RWPE2 (cell line): Measurements from ENCODE around the gene NAT14.

Source experiments
- ATAC-seq: fragments of 200-7000 bp; cut with Tn5 transposase; 3 replicates; pipeline ENCODE4 v1.9.1; 2021; ENCODE audit warnings: low read depth
- DNase-seq: peaks from one replicate; pipeline ENCODE4 v3.0.0-alpha.2; 2020; ENCODE audit warnings: low spot score
- H3K27ac ChIP-seq: fragments of 450-650 bp; 2 replicates; pipeline ENCODE4 v1.5.1; 2017; ENCODE audit warnings: mild to moderate bottlenecking; ENCODE audit not compliant: poor library complexity, severe bottlenecking
- H3K27me3 ChIP-seq: fragments of 250-450 bp; sonication (Bioruptor Pico); 2 replicates; pipeline ENCODE4 v1.5.1; 2021; ENCODE audit warnings: mild to moderate bottlenecking, moderate library complexity; ENCODE audit not compliant: insufficient read depth, poor library complexity, severe bottlenecking
- H3K36me3 ChIP-seq: fragments of 250-450 bp; sonication (Bioruptor Pico); 2 replicates; pipeline ENCODE4 v1.5.1; 2020; ENCODE audit warnings: low read depth, mild to moderate bottlenecking, moderate library complexity
- H3K4me1 ChIP-seq: fragments of 250-450 bp; sonication (Bioruptor Pico); 2 replicates; pipeline ENCODE4 v1.5.1; 2021; ENCODE audit warnings: mild to moderate bottlenecking, moderate library complexity; ENCODE audit not compliant: insufficient read depth, poor library complexity, severe bottlenecking
- H3K4me3 ChIP-seq: fragments of 250-450 bp; sonication (Bioruptor Pico); 2 replicates; pipeline ENCODE4 v1.5.1; 2021; ENCODE audit warnings: mild to moderate bottlenecking, moderate library complexity; ENCODE audit not compliant: severe bottlenecking
- H3K9me3 ChIP-seq: fragments of 250-450 bp; sonication (Bioruptor Pico); 2 replicates; pipeline ENCODE4 v1.5.1; 2021; ENCODE audit warnings: mild to moderate bottlenecking, moderate library complexity; ENCODE audit not compliant: severe bottlenecking
- TF ChIP-seq, protein P1 (sequence below): fragments of 450-650 bp; IDR thresholded peaks from one replicate; pipeline ENCODE4 v1.5.1; 2017; ENCODE audit warnings: mild to moderate bottlenecking, moderate library complexity; ENCODE audit not compliant: poor library complexity, severe bottlenecking

The NAT14 gene

DNA sequence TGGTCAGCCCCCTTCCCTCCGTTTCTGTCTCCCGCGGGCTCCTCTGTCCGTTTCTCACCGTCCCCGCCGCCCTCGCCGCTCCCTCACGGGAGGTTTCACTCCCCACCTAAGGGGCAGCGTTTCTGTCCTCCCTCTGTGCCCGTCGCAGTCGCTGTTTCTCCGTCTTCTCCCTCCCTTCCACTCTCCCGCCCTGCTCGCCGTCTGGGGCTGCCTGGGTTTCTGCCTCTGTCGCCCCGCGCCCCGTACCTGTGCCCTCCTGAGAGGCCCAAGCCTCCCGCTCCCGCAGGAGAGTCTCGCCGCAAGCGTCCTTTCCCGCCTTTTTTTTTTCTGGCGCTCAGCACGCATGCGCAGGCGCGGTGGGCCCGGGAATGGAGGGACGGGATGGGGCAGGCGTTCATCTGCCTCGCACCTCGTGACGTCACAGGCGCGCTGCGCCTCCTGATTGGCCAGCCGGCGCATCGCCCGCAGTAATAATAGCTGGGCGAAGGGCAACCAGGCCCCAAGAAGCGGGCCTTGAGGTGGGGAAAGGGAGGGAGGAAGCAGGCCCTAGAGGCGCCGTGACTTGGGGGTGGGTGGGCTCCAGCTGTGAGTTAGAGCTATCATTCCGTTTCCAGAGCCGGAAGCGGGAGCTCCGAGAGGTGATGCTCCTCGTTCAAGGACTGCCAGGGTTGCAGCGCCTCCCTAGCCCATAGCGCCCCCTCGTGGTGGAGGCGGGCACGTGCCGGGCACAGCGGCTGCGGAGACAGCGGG lies 18.7 kb downstream of the NAT14 start:
- TF ChIP-seq, protein P1, sequence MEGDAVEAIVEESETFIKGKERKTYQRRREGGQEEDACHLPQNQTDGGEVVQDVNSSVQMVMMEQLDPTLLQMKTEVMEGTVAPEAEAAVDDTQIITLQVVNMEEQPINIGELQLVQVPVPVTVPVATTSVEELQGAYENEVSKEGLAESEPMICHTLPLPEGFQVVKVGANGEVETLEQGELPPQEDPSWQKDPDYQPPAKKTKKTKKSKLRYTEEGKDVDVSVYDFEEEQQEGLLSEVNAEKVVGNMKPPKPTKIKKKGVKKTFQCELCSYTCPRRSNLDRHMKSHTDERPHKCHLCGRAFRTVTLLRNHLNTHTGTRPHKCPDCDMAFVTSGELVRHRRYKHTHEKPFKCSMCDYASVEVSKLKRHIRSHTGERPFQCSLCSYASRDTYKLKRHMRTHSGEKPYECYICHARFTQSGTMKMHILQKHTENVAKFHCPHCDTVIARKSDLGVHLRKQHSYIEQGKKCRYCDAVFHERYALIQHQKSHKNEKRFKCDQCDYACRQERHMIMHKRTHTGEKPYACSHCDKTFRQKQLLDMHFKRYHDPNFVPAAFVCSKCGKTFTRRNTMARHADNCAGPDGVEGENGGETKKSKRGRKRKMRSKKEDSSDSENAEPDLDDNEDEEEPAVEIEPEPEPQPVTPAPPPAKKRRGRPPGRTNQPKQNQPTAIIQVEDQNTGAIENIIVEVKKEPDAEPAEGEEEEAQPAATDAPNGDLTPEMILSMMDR: peak; percentile 94
- peak; percentile 86 for ATAC-seq
- no peaks in the 10 kb centered on the region for H3K27me3 ChIP-seq

DNA sequence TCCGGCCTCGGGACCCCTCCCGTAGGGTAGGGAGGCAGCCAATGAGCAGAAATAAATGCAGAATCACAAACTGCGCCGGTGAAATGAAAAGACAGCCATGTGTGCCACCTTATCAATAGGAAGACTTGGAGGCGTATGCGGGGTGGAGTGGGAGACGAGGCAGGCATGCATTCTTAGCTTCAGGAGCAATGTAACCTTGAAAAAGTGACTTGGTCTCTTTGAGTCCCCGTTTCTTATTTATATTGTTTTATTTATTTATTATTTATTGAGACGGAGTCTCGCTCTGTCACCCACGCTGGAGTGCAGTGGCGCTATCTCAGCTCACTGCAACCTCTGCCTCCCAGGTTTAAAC lies 19.2 kb downstream of the NAT14 start:
- Histone ChIP-seq H3K9me3 (no peaks in the 10 kb centered on the region), H3K4me1 (no peaks in the 10 kb centered on the region), H3K36me3 (no peaks in the 10 kb centered on the region), H3K27ac (no peak overlapping the region), H3K27me3 (no peaks in the 10 kb centered on the region), H3K4me3 (no peak overlapping the region)
- TF ChIP-seq, protein P1: peak; percentile 59
- DNase-seq: no peak
- ATAC-seq: no peak

More for the DNA sequence above, 18.7 kb downstream of the NAT14 start:
- no peaks in the 10 kb centered on the region for H3K4me1 ChIP-seq
- H3K36me3 ChIP-seq: no peaks in the 10 kb centered on the region
- H3K4me3 ChIP-seq: peak overlapping the region; percentile 14
- DNase-seq: peak; percentile 90
- H3K9me3 ChIP-seq: no peaks in the 10 kb centered on the region
- H3K27ac ChIP-seq: no peak overlapping the region

- Histone ChIP-seq H3K27ac (no peak overlapping the region), H3K4me3 (no peak overlapping the region), H3K36me3 (no peaks in the 10 kb centered on the region), H3K27me3 (no peaks in the 10 kb centered on the region), H3K9me3 (no peaks in the 10 kb centered on the region), H3K4me1 (no peaks in the 10 kb centered on the region)
- TF ChIP-seq, protein P1: no peak
- ATAC-seq (no peak), DNase-seq (no peak)
Observed at GRCh38 chr19:55504981-55505380, 20.0 kb downstream of the NAT14 start.

DNA sequence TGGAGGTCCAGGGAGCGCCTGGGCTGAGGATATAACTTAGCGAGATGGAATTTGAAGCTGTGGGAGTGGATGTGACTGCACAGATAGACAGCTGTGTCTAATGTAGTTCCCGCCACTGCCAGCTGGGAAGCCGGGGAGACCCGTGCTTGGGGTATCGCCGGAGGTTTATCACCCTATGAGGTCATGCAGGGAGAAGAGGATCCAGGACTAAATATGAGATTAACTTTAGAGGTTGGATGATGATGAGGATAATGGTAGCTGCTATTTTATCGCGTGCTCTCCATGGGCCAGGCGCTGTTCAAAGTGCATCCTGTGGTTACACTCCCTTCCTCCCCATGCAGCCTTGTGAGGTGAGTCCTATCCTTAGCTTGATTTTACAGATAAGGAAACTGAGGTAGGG lies 23.1 kb downstream of the NAT14 start:
- ATAC-seq (no peak), DNase-seq (no peak)
- TF ChIP-seq, protein P1: no peak

More for the DNA sequence above, 23.1 kb downstream of the NAT14 start:
- no peak overlapping the region for H3K4me3 ChIP-seq
- H3K27me3 ChIP-seq: no peaks in the 10 kb centered on the region
- no peaks in the 10 kb centered on the region for H3K9me3 ChIP-seq
- H3K27ac ChIP-seq: no peak overlapping the region
- no peaks in the 10 kb centered on the region for H3K36me3 ChIP-seq
- no peaks in the 10 kb centered on the region for H3K4me1 ChIP-seq
